ENCODE measurements around the gene ARRDC5. TPM values are rescaled to one million over a fixed set of nuclear protein-coding genes. Genes with fewer than 3 reads are reported as not detected.

The ARRDC5 gene
- total RNA-seq, 1 donor from 2014 or later, result not detected

- Histone ChIP-seq H3K9me3 (ENCODE audit: insufficient read depth, low read depth, low read length) (no peaks in the 10 kb centered on the region), H3K9ac (ENCODE audit: low read length) (no peak overlapping the region), H3K36me3 (ENCODE audit: insufficient read depth, low read length) (no peaks in the 10 kb centered on the region), H4K20me1 (ENCODE audit: insufficient read depth, low read length) (no peaks in the 10 kb centered on the region), H3K27me3 (ENCODE audit: insufficient read depth, low read length) (peaks cover 3% of the 10 kb centered on the region), H2AFZ (ENCODE audit: low read depth, low read length) (no peak overlapping the region), H3K4me3 (ENCODE audit: insufficient read depth, low read depth, low read length) (no peak overlapping the region), H3K79me2 (ENCODE audit: insufficient read depth, low read length) (no peaks in the 10 kb centered on the region), H3K27ac (ENCODE audit: low read depth, low read length) (no peak overlapping the region), H3K4me1 (ENCODE audit: insufficient read depth, low read length) (peaks cover 24% of the 10 kb centered on the region), H3K4me2 (ENCODE audit: low read length) (no peak overlapping the region)
- no peak for FAIRE-seq
- Mint-ChIP-seq H3K27ac (ENCODE audit: unreplicated experiment) (no peak overlapping the region), H3K36me3 (ENCODE audit: low read depth, unreplicated experiment) (peaks cover 5% of the 10 kb centered on the region), H3K4me1 (ENCODE audit: low read depth, unreplicated experiment) (peaks cover 2% of the 10 kb centered on the region), H3K9me3 (ENCODE audit: unreplicated experiment) (no peaks in the 10 kb centered on the region), H3K4me3 (ENCODE audit: unreplicated experiment) (no peak overlapping the region), H3K27me3 (ENCODE audit: low read depth, unreplicated experiment) (peaks cover 6% of the 10 kb centered on the region)
- TF ChIP-seq CTCF (IDR thresholded peaks at IDR 0.05; ENCODE audit: insufficient read depth, low read depth, low read length) (no peak), EZH2 (IDR thresholded peaks at IDR 0.05; ENCODE audit: insufficient read depth, low read length) (no peak)
- no peak for DNase-seq (ENCODE audit: low read depth)
Measured at GRCh38 chr19:4873930-4874329, 28.8 kb downstream of the ARRDC5 start.

GRCh38 chr19:4871711-4872110, 31.0 kb downstream of the ARRDC5 start:
- no peak overlapping the region for H2AFZ ChIP-seq (ENCODE audit: low read depth, low read length)
- H3K27me3 Mint-ChIP-seq (ENCODE audit: low read depth, unreplicated experiment), result peaks cover 6% of the 10 kb centered on the region
- no peak for TF ChIP-seq CTCF (IDR thresholded peaks at IDR 0.05; ENCODE audit: insufficient read depth, low read depth, low read length)
- no peak for TF ChIP-seq EZH2 (IDR thresholded peaks at IDR 0.05; ENCODE audit: insufficient read depth, low read length)

GRCh38 chr19:4870025-4870700, 32.5 kb downstream of the ARRDC5 start:
- no peak for TF ChIP-seq EZH2 (IDR thresholded peaks at IDR 0.05; ENCODE audit: insufficient read depth, low read length)
- TF ChIP-seq CTCF (IDR thresholded peaks at IDR 0.05; ENCODE audit: insufficient read depth, low read depth, low read length), result no peak
- Histone ChIP-seq H3K9me3 (ENCODE audit: insufficient read depth, low read depth, low read length) (no peaks in the 10 kb centered on the region), H3K79me2 (ENCODE audit: insufficient read depth, low read length) (peaks cover 22% of the 10 kb centered on the region), H2AFZ (ENCODE audit: low read depth, low read length) (no peak overlapping the region), H3K4me2 (ENCODE audit: low read length) (peak overlapping the region; percentile 32), H4K20me1 (ENCODE audit: insufficient read depth, low read length) (peaks cover 14% of the 10 kb centered on the region), H3K36me3 (ENCODE audit: insufficient read depth, low read length) (no peaks in the 10 kb centered on the region), H3K4me1 (ENCODE audit: insufficient read depth, low read length) (peaks cover 17% of the 10 kb centered on the region), H3K27me3 (ENCODE audit: insufficient read depth, low read length) (peaks cover 3% of the 10 kb centered on the region), H3K4me3 (ENCODE audit: insufficient read depth, low read depth, low read length) (no peak overlapping the region), H3K27ac (ENCODE audit: low read depth, low read length) (peak overlapping the region; percentile 72), H3K9ac (ENCODE audit: low read length) (peak overlapping the region; percentile 34)
- peaks cover 2% of the 10 kb centered on the region for H3K4me1 Mint-ChIP-seq (ENCODE audit: low read depth, unreplicated experiment)
- H3K9me3 Mint-ChIP-seq (ENCODE audit: unreplicated experiment), result no peaks in the 10 kb centered on the region
- peak; percentile 88 for DNase-seq (ENCODE audit: low read depth)
- H3K4me3 Mint-ChIP-seq (ENCODE audit: unreplicated experiment), result peak overlapping the region; percentile 71
- H3K36me3 Mint-ChIP-seq (ENCODE audit: low read depth, unreplicated experiment), result peaks cover 7% of the 10 kb centered on the region
- H3K27me3 Mint-ChIP-seq (ENCODE audit: low read depth, unreplicated experiment), result peaks cover 6% of the 10 kb centered on the region
- peak; percentile 45 for FAIRE-seq
- H3K27ac Mint-ChIP-seq (ENCODE audit: unreplicated experiment), result peak overlapping the region; percentile 78

More at GRCh38 chr19:4871711-4872110, 31.0 kb downstream of the ARRDC5 start:
- Mint-ChIP-seq H3K4me1 (ENCODE audit: low read depth, unreplicated experiment) (peaks cover 2% of the 10 kb centered on the region), H3K4me3 (ENCODE audit: unreplicated experiment) (no peak overlapping the region), H3K27ac (ENCODE audit: unreplicated experiment) (no peak overlapping the region), H3K9me3 (ENCODE audit: unreplicated experiment) (no peaks in the 10 kb centered on the region), H3K36me3 (ENCODE audit: low read depth, unreplicated experiment) (peaks cover 5% of the 10 kb centered on the region)
- Histone ChIP-seq H3K79me2 (ENCODE audit: insufficient read depth, low read length) (peaks cover 7% of the 10 kb centered on the region), H3K27ac (ENCODE audit: low read depth, low read length) (no peak overlapping the region), H3K36me3 (ENCODE audit: insufficient read depth, low read length) (no peaks in the 10 kb centered on the region), H3K4me3 (ENCODE audit: insufficient read depth, low read depth, low read length) (no peak overlapping the region), H3K4me1 (ENCODE audit: insufficient read depth, low read length) (peaks cover 10% of the 10 kb centered on the region), H3K9me3 (ENCODE audit: insufficient read depth, low read depth, low read length) (no peaks in the 10 kb centered on the region), H4K20me1 (ENCODE audit: insufficient read depth, low read length) (peaks cover 2% of the 10 kb centered on the region), H3K9ac (ENCODE audit: low read length) (no peak overlapping the region), H3K4me2 (ENCODE audit: low read length) (no peak overlapping the region), H3K27me3 (ENCODE audit: insufficient read depth, low read length) (peaks cover 3% of the 10 kb centered on the region)
- DNase-seq (ENCODE audit: low read depth), result no peak
- FAIRE-seq, result no peak

All from astrocyte (in vitro differentiated cells and primary cell).